NCI-H128 (cell line): ENCODE results near the gene DEXI.
A peak's percentile ranks its signal among the peaks of the same experiment; 100 is the strongest.
"Not testable (repeated sequence)": the region's sequence is repeated elsewhere in the genome, so short reads cannot be mapped to it uniquely, and the experiment has no call there.

Experiments used
- DNase-seq: peaks from one replicate; lab custom pipeline; 2025; ENCODE audit not compliant: unreplicated experiment; lab: John Stamatoyannopoulos, UW

Gene DEXI

DNA sequence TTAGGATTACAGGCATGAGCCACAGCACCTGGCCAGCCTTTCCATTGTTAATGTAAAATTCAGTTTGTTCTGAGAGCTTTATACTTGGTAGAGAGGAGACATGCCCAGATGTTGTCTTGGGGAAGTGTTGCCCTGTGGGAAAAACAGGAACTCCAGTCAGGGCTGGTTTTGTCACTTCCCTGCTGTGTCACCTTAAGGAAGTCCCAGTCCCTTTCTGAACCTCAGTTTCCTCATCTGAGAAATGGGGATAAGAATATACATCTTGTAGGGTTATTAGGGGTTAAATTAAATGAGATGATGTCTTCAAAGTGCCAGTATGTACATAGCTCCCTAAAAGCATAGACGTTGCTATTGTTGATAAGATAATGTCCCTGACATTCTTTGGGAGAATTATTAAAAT is 27.3 kb upstream of the DEXI start:
- DNase-seq, result no peak

- DNase-seq, result no peak
These were observed 26.2 kb upstream of the DEXI start for GRCh38 chr16:10968498-10968897.

GRCh38 chr16:10967986-10968385 is 25.7 kb upstream of the DEXI start:
- no peak for DNase-seq

GRCh38 chr16:10966559-10966958 is 24.3 kb upstream of the DEXI start:
- DNase-seq, result not testable (repeated sequence)

DNA sequence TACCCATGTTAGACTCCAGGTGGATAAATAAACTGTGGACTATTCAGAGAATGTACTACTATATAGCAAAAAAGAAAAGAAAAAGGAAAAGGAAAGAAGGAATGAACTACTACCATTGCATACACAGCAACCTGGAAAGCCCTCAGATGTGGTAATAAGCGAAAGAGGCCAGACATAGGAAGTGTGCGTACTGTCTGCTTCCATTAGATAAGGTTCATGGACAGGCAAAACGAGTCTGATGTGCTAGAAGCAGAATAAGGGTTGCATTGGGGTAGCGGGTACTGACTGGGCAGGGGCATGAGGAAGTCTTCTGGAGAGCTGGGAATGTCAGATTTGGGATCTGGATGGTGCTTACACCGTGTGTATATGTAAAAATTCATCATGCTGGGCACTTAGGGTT is 23.9 kb upstream of the DEXI start:
- no peak for DNase-seq

DNA sequence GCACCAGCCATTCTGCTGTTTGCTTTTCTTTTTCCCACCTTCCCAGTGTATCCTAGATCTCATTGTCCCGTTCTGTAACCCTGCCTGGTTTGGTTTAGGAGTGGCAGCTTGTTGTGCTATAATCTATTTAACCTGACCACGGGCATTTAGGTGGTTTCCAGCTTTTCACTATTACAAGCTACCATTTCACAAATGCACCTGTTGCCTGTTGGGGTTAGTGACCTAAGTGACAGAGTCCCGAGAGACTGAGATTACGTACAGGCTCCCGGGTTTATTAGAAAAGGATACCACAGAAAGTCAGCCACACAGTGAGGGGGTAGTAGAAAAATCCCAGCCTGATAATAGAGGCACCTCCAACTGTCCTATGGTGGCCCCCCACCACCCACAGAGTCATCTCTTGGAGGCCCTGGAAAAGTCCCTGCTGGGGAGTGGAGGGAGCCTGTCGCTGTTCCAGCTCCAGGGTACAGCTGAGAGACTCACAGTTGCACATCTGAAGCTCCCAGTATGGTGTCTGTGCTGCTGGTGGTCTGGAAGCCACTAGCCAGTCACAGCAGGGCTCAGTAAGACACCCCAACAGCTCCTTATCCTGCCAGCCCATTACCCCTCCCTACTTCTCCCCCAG is 23.3 kb upstream of the DEXI start:
- no peak for DNase-seq

DNA sequence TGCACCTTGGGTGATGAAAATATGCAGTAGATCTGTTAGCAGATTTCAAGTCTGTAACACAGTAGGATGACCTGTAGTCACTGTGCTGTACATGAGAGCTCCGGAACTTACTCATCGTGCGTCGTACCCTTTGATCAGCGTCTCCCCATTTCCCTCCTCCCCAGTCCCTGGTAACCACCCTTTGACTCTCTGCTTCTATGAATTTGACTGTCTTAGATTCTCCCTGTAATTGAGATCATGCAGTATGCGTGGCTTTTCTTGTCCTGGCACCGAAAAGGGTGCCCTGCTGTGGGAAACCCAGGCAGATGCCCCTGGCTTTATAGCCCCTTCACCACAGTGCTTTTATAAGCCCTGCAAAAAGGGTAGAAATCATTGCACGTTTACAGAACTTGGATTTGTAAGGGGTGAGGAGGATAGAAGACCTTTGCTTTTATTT is 22.6 kb upstream of the DEXI start:
- DNase-seq, result no peak

GRCh38 chr16:10964039-10964890 is 22.0 kb upstream of the DEXI start:
- DNase-seq, result peak; percentile 36

DNA sequence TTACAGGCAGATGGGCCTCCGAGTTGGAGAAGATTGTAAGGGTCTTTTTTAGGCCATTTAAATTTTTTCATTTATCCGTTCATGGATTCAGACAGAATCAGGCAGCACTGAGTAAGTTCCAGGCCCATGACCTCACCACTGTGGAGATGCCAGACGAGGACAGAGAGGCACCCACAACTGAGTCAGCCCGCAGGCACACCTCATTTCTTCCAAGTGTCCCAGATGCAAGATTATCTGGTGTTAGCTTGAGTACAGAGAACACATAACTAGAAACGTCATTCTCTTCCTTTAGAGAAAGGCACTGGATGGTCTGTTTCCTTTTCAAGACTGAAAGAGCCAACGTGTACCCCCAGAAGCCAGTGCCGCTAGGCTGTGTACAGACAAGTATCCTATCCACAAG is 19.0 kb upstream of the DEXI start:
- DNase-seq, result no peak

- no peak for DNase-seq
These were observed 16.9 kb upstream of the DEXI start for GRCh38 chr16:10959161-10959560.

DNA sequence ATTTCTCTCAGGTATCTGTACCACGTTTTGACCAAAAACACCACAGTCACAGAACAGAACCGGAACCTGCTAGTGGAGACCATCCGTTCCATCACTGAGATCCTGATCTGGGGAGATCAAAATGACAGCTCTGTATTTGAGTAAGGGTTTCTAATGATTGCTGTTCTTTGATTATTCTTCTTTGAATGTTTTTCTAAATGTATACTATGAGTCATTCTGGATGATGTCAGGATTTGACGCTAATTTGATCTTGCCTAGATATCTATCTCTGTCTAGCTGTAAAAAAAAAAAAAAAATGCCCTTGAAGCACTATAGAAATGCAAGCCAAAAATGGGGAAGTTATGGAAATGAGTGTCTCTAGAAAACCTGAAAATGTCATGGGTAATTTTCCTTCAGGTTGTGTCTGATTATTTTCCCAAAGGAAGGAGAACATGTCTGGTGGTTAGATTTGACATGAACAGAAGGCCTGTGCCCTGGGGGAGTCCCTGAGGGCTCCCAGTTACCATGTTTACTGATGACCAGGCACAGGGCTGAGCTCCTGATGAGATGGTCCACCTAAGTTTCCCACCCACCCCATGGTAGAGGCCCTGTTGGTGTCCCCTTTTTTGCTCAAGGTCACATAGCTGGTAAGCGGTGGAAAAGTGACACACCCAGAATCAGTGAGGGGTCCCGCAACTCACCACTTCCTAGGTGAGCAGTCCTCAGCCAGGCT is 15.7 kb upstream of the DEXI start:
- no peak for DNase-seq

GRCh38 chr16:10954903-10955302 is 12.6 kb upstream of the DEXI start:
- DNase-seq, result no peak

- no peak for DNase-seq
These were observed 8.8 kb upstream of the DEXI start for GRCh38 chr16:10951026-10951425.

DNA sequence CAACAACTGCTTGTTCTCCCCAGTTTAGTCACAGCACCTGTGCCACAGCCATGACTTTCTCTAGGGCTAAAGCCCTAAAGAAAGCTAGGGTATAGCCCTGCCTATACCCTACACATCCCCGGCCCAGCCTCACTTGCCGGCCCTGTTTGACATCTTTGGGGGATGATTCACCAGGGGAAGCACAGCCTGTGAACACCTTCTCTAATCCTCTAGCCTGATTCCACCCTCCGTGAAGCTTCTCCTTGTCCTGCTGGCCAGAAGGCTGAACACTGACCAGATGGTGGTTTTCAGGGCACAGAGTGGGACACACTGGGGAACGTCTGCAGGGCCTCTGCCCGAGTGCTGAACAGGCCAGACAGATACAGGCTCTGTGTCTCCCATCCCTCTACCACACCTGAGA is 8.1 kb upstream of the DEXI start:
- DNase-seq, result no peak

DNA sequence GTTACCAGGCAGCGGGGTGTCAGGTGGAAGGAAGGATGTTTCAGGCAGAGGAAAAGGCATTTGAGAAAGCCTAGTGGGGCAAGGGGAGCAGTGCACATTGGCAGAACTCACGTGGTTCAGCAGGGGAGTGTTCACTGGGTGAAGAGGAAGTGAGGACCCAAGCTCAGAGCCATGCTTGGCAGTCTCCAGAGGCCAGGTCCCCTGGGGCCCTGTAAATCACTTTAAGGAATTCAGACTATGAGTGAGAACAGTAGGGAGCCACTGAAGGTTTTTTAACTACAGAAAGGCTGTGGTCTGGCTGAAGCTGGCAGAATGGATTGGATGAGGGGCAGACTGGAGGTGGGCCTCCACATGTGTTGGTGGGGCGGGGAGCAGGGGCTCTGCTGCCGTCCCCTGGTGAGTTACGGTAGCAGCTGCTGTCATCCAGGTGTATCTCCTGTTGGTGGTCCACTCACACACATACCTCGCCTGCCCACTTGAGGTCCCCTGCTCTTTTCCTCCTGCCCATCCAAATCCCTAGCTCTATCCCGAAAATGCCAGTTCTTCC is 7.2 kb upstream of the DEXI start:
- no peak for DNase-seq

DNA sequence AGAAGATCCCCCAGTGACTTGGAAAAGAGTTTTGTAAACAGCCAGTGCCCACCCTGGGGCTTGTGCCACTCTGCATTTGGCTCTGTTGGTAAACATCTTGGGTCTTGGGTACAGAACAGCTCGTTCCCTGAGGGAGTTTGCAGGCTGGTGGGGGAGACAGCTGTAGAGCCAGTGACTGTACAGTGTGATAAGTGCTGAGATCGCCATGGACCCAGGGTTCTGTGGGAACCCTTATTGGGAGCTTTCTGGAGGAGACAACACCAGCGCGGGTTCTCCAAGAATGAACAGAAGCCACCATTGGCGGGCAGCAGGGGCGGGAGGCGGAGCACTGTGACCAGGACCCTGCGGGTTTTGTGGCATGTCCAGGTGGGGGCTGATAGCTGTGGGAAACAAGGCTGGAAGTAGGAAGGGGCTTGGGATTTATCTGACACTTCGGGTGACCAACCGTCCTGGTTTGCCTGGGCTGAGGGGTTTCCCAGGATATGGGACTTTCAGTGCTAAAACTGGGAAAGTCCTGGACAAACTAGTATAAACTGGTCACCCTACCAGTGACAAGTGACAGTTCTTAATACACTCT is 5.0 kb upstream of the DEXI start:
- no peak for DNase-seq

DNA sequence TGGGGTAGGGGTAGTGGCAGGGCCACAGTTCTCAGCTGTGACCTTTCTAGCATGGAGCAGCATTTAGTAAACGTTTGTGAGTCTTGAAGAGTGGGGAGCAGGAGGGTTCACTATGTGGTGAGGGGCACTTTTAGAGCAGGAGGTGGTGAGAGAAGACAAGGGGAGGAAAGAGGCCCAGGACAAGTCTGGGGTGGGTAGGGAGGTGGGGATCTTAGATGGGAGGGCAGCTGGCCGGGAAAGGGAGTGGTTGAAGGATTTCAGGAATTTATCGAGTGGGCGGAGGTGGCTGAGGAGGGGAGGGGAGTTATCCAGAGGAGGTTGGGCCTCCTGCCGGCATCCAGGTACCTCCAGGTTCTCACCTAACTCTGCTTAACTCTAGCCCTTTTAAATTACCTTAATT is 4.0 kb upstream of the DEXI start:
- no peak for DNase-seq

GRCh38 chr16:10945065-10945787 is 3.0 kb upstream of the DEXI start:
- no peak for DNase-seq

GRCh38 chr16:10944249-10945064 is 2.2 kb upstream of the DEXI start, which contains the start of gene CLEC16A:
TSS of gene CLEC16A (plus strand) at chr16:10944564. CDS start at chr16:10944718, 154 bp downstream.
- peak; percentile 84 for DNase-seq

DNA sequence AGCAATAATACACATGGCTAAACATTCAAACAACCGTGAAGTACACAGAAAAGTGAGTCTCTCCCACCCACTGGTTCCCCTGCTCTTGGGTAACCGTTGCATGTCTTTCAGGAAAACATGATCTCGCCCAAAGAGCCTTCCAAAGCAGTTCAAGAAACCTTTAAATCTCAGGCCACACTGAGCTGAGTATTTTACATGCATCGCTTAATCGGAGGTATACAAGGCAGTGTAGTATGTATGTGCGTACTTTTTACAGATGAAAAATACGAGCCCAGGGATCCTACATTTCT is 741 bp upstream of the DEXI start:
- no peak for DNase-seq
